H1 (cell line): ENCODE data around the gene COQ5. TPM values are rescaled to one million over a fixed set of nuclear protein-coding genes. Genes with fewer than 3 reads are reported as not detected.

Source experiments
- ASH2L ChIP-seq: fragments of 200-600, 300-600 bp; sonication (generic); IDR thresholded peaks from one replicate; pipeline ENCODE4 v1.7.1; 2017; ENCODE audit warnings: low read length
- EGR1 ChIP-seq: IDR thresholded peaks from 2 replicates; pipeline ENCODE4 v1.6.1; 2011; ENCODE audit warnings: low read depth, low read length, borderline replicate concordance
- HDAC2 ChIP-seq, 2 experiments: fragments of 300-600 bp in 1 of 2; sonication (generic) in 1 of 2; IDR thresholded peaks; 2 replicates each; pipeline ENCODE4 v1.6.1; 2011 to 2012; ENCODE audit warnings: low read depth in 2 of 2, low read length in 2 of 2, mild to moderate bottlenecking in 2 of 2, moderate library complexity in 2 of 2, borderline replicate concordance in 1 of 2, inconsistent platforms in 1 of 2
- polyA plus RNA-seq, 7 experiments: library from polyadenylated mRNA; depleted of rRNA in 3 of 7; stranded (reverse) in 5 of 7; unstranded in 2 of 7; fragments of >200 nt in 5 of 7; fragments of 200-250 nt in 2 of 7; gene quantifications; 1 replicate in 5 of 7; 2 replicates in 1 of 7; 4 replicates in 1 of 7; pipeline versions ENCODE4 v1.2.1 to v1.2.3, GENCODE V29; 2011 to 2013; ENCODE audit warnings: missing spikeins in 2 of 7, mixed read lengths in 2 of 7
- total RNA-seq: library from RNA; stranded (reverse); fragmentation: NEBNext Ultra II Directional; extraction: Animal tissue kit (Norgen Biotek cat#: 25700); gene quantifications from 2 replicates; pipeline ENCODE4 v1.2.1, GENCODE V29; 2021

COQ5 gene
- total and polyA plus RNA-seq, 2 of the 8 experiments (the other 6 are each of a cell fraction or from before 2014, with no cell fraction given), result 35.1 to 35.8 TPM

- TF ChIP-seq EGR1, result 0 out of 2 replicates have a peak, but pooled peaks have one; percentile 16
- TF ChIP-seq HDAC2 (IDR thresholded peaks at IDR 0.05; ENCODE audit: borderline replicate concordance in 1 of 2, low read depth in 2 of 2, low read length in 2 of 2), result 0 out of 4 replicates have a peak, but pooled peaks of 1 of the 2 experiments have one; percentile 26
- TF ChIP-seq ASH2L, result peak; percentile 96
- TF ChIP-seq, all 59 proteins: peak for 24
Observed at GRCh38 chr12:120528861-120529525, at the start of gene COQ5 (continued).
